H1 (cell line): Measurements from ENCODE around the gene ZNF462.

ENCODE experiments used
- CEBPB ChIP-seq: IDR thresholded peaks from 2 replicates; pipeline ENCODE4 v1.6.1; 2012; ENCODE audit warnings: low read depth, low read length
- CHD2 ChIP-seq: IDR thresholded peaks from 2 replicates; pipeline ENCODE4 v1.6.1; 2012; ENCODE audit warnings: low read length, improper control_type of control experiment
- EZH2 ChIP-seq: fragments of 200-600 bp; sonication (generic); IDR thresholded peaks from 2 replicates; pipeline ENCODE4 v1.7.1; 2012; ENCODE audit warnings: low read depth, mild to moderate bottlenecking, moderate library complexity, low read length, inconsistent platforms; ENCODE audit not compliant: severe bottlenecking
- GABPA ChIP-seq: IDR thresholded peaks from 2 replicates; pipeline ENCODE4 v1.6.1; 2011; ENCODE audit warnings: mild to moderate bottlenecking, low read length, moderate library complexity, borderline replicate concordance; ENCODE audit not compliant: insufficient read depth

GRCh38 chr9:106891286-106891685, 28.3 kb downstream of the ZNF462 start:
- no peak for TF ChIP-seq GABPA
- TF ChIP-seq CEBPB: no peak
- TF ChIP-seq EZH2: no peak
- TF ChIP-seq CHD2: no peak
